ENCODE data around the gene PNPLA7.

Gene PNPLA7

GRCh38 chr9:137497921-137498719, 52.1 kb downstream of the PNPLA7 start:
- ChIA-PET POLR2A (no interaction called here), CTCF (no interaction called here)
- no peak for TF ChIP-seq ARNT (IDR thresholded peaks at IDR 0.05)
- TF ChIP-seq TARDBP (IDR thresholded peaks at IDR 0.05), result no peak
- TF ChIP-seq CTBP1 (IDR thresholded peaks at IDR 0.05; ENCODE audit: borderline replicate concordance), result no peak
- no peak for TF ChIP-seq HDGF (IDR thresholded peaks at IDR 0.05; ENCODE audit: borderline replicate concordance)
- TF ChIP-seq BHLHE40 (IDR thresholded peaks at IDR 0.05; ENCODE audit: borderline replicate concordance), result no peak
- TF ChIP-seq ELF4 (IDR thresholded peaks at IDR 0.05), result no peak
- TF ChIP-seq LEF1 (IDR thresholded peaks at IDR 0.05; ENCODE audit: borderline replicate concordance), result no peak
- no peak for TF ChIP-seq L3MBTL2 (conservative IDR thresholded peaks at IDR 0.05)
- no peak for TF ChIP-seq FOXA1 (IDR thresholded peaks at IDR 0.05)
- no peak for TF ChIP-seq SUZ12 (IDR thresholded peaks at IDR 0.05)
- no peak for TF ChIP-seq ZNF384 (IDR thresholded peaks at IDR 0.05)
- TF ChIP-seq PKNOX1 (IDR thresholded peaks at IDR 0.05), result no peak
- no peak for TF ChIP-seq SP1 (IDR thresholded peaks at IDR 0.05)
- TF ChIP-seq FOXM1 (IDR thresholded peaks at IDR 0.05; ENCODE audit: borderline replicate concordance), result no peak
- DNase-seq (ENCODE audit: extremely low spot score), result no peak

DNA sequence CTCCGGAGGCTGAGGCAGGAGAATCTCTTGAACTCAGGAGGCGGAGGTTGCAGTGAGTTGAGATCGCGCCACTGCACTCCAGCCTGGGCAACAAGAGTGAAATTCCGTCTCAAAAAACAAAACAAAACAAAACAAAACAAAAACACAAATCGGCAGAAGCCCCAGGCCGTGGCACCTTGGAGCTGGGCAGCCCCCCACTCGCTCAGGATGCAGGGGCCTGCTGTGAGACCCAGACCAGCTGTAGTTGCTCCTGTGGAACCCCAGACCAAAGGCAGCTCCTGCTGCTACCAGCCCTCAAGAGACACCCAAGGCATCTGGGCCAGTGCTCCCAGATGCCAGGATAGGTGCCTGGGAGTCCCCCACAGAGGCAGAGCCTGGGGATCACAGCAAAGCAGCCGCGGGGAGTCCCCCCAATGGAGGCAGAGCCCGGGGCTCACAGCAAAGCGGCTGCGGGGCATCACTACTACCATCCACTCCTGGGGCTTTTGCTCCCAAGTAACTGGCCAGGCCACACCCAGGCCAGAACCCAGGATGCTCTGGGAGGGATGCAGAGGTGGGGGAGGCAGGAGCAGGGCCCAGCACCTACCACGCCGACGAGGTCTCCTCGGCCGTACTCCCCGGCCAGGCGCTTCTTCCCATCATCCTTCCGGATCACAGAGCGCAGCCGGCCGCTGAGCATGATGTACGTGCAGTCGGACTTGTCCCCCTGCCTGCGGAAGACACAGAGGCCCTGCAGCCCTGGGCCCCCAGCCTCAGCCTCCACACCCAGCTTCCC, 53.4 kb downstream of the PNPLA7 start:
- CTCF ChIA-PET, result no interaction called here

GRCh38 chr9:137494550-137495351, 55.5 kb downstream of the PNPLA7 start:
- ChIA-PET CTCF (no interaction called here), POLR2A (no interaction called here)
- no peak for DNase-seq (ENCODE audit: extremely low spot score)
- TF ChIP-seq HDGF (IDR thresholded peaks at IDR 0.05; ENCODE audit: borderline replicate concordance) (no peak), TARDBP (IDR thresholded peaks at IDR 0.05) (no peak), ARNT (IDR thresholded peaks at IDR 0.05) (no peak), FOXK2 (IDR thresholded peaks at IDR 0.05) (no peak), FOXA1 (IDR thresholded peaks at IDR 0.05) (no peak), BHLHE40 (IDR thresholded peaks at IDR 0.05; ENCODE audit: borderline replicate concordance) (no peak), FOXM1 (IDR thresholded peaks at IDR 0.05; ENCODE audit: borderline replicate concordance) (no peak), LEF1 (IDR thresholded peaks at IDR 0.05; ENCODE audit: borderline replicate concordance) (no peak), SUZ12 (IDR thresholded peaks at IDR 0.05) (no peak), CTBP1 (IDR thresholded peaks at IDR 0.05; ENCODE audit: borderline replicate concordance) (no peak), ELF4 (IDR thresholded peaks at IDR 0.05) (no peak), ZNF384 (IDR thresholded peaks at IDR 0.05) (no peak), L3MBTL2 (conservative IDR thresholded peaks at IDR 0.05) (no peak)

More for the DNA sequence above, 53.4 kb downstream of the PNPLA7 start:
- POLR2A ChIA-PET, result no interaction called here
- TF ChIP-seq BHLHE40 (IDR thresholded peaks at IDR 0.05; ENCODE audit: borderline replicate concordance), result no peak
- TF ChIP-seq FOXK2 (IDR thresholded peaks at IDR 0.05), result no peak
- no peak for TF ChIP-seq SUZ12 (IDR thresholded peaks at IDR 0.05)
- no peak for TF ChIP-seq L3MBTL2 (conservative IDR thresholded peaks at IDR 0.05)
- no peak for TF ChIP-seq FOXA1 (IDR thresholded peaks at IDR 0.05)
- no peak for TF ChIP-seq ZNF384 (IDR thresholded peaks at IDR 0.05)
- no peak for TF ChIP-seq LEF1 (IDR thresholded peaks at IDR 0.05; ENCODE audit: borderline replicate concordance)
- TF ChIP-seq SP1 (IDR thresholded peaks at IDR 0.05), result no peak
- DNase-seq (ENCODE audit: extremely low spot score), result no peak

- CTCF ChIA-PET, result no interaction called here
- POLR2A ChIA-PET, result no interaction called here
- TF ChIP-seq LEF1 (IDR thresholded peaks at IDR 0.05; ENCODE audit: borderline replicate concordance), result no peak
- TF ChIP-seq NFRKB (IDR thresholded peaks at IDR 0.05), result no peak
- TF ChIP-seq SUZ12 (IDR thresholded peaks at IDR 0.05), result no peak
- TF ChIP-seq FOXK2 (IDR thresholded peaks at IDR 0.05), result no peak
- TF ChIP-seq HDGF (IDR thresholded peaks at IDR 0.05; ENCODE audit: borderline replicate concordance), result no peak
- no peak for TF ChIP-seq ARNT (IDR thresholded peaks at IDR 0.05)
- no peak for TF ChIP-seq FOXM1 (IDR thresholded peaks at IDR 0.05; ENCODE audit: borderline replicate concordance)
- no peak for TF ChIP-seq PKNOX1 (IDR thresholded peaks at IDR 0.05)
- no peak for TF ChIP-seq TARDBP (IDR thresholded peaks at IDR 0.05)
- TF ChIP-seq ZNF384 (IDR thresholded peaks at IDR 0.05), result no peak
- no peak for TF ChIP-seq CTBP1 (IDR thresholded peaks at IDR 0.05; ENCODE audit: borderline replicate concordance)
- TF ChIP-seq BHLHE40 (IDR thresholded peaks at IDR 0.05; ENCODE audit: borderline replicate concordance), result no peak
- TF ChIP-seq ELF4 (IDR thresholded peaks at IDR 0.05), result no peak
- no peak for DNase-seq (ENCODE audit: extremely low spot score)
Observed at GRCh38 chr9:137494104-137494544, 56.1 kb downstream of the PNPLA7 start.

DNA sequence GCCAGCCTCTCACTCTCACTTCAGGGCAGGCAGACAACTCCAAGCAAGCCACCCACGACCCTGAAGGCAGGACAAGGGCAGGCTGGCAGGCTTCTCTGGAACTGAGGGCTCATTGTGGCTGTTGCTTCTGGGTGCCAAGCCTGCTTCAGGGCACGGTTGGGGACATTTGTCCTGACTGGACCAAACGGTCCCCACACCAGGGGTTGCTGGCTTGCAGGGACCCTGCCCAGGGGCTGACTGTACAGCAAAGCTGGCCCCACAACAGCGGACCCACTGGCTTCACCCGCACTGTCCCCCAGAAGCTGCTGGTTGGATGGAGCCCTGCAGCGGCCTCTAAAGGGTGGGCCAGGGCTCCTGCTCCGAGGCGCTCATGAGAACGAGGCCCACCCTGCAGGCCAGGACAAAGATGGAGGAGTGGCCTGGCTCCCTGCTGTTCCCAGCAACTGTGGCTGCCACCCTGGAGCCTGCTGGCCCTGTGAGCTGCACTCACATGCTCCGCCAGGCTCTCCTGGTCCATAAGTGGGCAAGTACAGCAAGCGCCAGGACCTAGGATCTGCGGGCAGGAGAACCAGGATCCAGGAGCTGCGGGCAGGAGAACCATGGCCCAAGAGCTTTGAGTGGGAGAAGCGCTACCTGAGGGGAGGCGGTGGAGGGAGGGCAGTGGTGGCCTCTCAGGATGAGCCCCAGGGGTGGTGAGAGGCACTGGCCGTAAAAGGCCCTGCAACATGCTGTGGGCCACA, 56.7 kb downstream of the PNPLA7 start:
- TF ChIP-seq NFRKB (IDR thresholded peaks at IDR 0.05), result no peak
- TF ChIP-seq LEF1 (IDR thresholded peaks at IDR 0.05; ENCODE audit: borderline replicate concordance), result no peak
- no peak for TF ChIP-seq CTBP1 (IDR thresholded peaks at IDR 0.05; ENCODE audit: borderline replicate concordance)
- TF ChIP-seq HDGF (IDR thresholded peaks at IDR 0.05; ENCODE audit: borderline replicate concordance), result no peak
- TF ChIP-seq ARNT (IDR thresholded peaks at IDR 0.05), result no peak
- TF ChIP-seq FOXA1 (IDR thresholded peaks at IDR 0.05), result no peak
- no peak for TF ChIP-seq BHLHE40 (IDR thresholded peaks at IDR 0.05; ENCODE audit: borderline replicate concordance)
- no peak for TF ChIP-seq PKNOX1 (IDR thresholded peaks at IDR 0.05)
- no peak for TF ChIP-seq ELF4 (IDR thresholded peaks at IDR 0.05)
- no peak for TF ChIP-seq SP1 (IDR thresholded peaks at IDR 0.05)
- no peak for TF ChIP-seq FOXK2 (IDR thresholded peaks at IDR 0.05)
- TF ChIP-seq FOXM1 (IDR thresholded peaks at IDR 0.05; ENCODE audit: borderline replicate concordance), result no peak
- TF ChIP-seq L3MBTL2 (conservative IDR thresholded peaks at IDR 0.05), result no peak
- TF ChIP-seq ZNF384 (IDR thresholded peaks at IDR 0.05), result no peak
- no peak for TF ChIP-seq TARDBP (IDR thresholded peaks at IDR 0.05)
- TF ChIP-seq SUZ12 (IDR thresholded peaks at IDR 0.05), result no peak
- DNase-seq (ENCODE audit: extremely low spot score), result no peak
- POLR2A ChIA-PET, result no interaction called here
- CTCF ChIA-PET, result no interaction called here

Data from HEK293T (cell line).